ENCODE data around the gene HOXA13. TPM values are rescaled to one million over a fixed set of nuclear protein-coding genes. Genes with fewer than 3 reads are reported as not detected.
A peak's percentile ranks its signal among the peaks of the same experiment; 100 is the strongest.

HOXA13 gene
- total RNA-seq, 1 donor from 2014 or later, result not detected

GRCh38 chr7:27176524-27176845 lies 23.4 kb downstream of the HOXA13 start:
- Mint-ChIP-seq H3K4me3 (ENCODE audit: unreplicated experiment) (no peak overlapping the region), H3K4me1 (ENCODE audit: low read depth) (peaks cover 15% of the 10 kb centered on the region), H3K27ac (ENCODE audit: unreplicated experiment) (no peak overlapping the region), H3K27me3 (ENCODE audit: low read depth) (peaks cover 76% of the 10 kb centered on the region), H3K36me3 (ENCODE audit: low read depth) (peaks cover 13% of the 10 kb centered on the region), H3K9me3 (ENCODE audit: low read depth) (no peaks in the 10 kb centered on the region)
- no peak for TF ChIP-seq CTCF (IDR thresholded peaks at IDR 0.05)
- no peak for DNase-seq (ENCODE audit: low spot score)

GRCh38 chr7:27175626-27176523 lies 24.0 kb downstream of the HOXA13 start:
- H3K27me3 Mint-ChIP-seq (ENCODE audit: low read depth), result peaks cover 77% of the 10 kb centered on the region
- no peak overlapping the region for H3K4me3 Mint-ChIP-seq (ENCODE audit: unreplicated experiment)

GRCh38 chr7:27174874-27175625 lies 24.8 kb downstream of the HOXA13 start:
- peak; percentile 34 for DNase-seq (ENCODE audit: low spot score)
- H3K4me3 Mint-ChIP-seq (ENCODE audit: unreplicated experiment), result no peak overlapping the region
- peaks cover 13% of the 10 kb centered on the region for H3K36me3 Mint-ChIP-seq (ENCODE audit: low read depth)
- peaks cover 80% of the 10 kb centered on the region for H3K27me3 Mint-ChIP-seq (ENCODE audit: low read depth)
- no peaks in the 10 kb centered on the region for H3K9me3 Mint-ChIP-seq (ENCODE audit: low read depth)
- peaks cover 13% of the 10 kb centered on the region for H3K4me1 Mint-ChIP-seq (ENCODE audit: low read depth)
- no peak for TF ChIP-seq CTCF (IDR thresholded peaks at IDR 0.05)
- H3K27ac Mint-ChIP-seq (ENCODE audit: unreplicated experiment), result no peak overlapping the region

More at GRCh38 chr7:27175626-27176523, 24.0 kb downstream of the HOXA13 start:
- peak; percentile 56 for DNase-seq (ENCODE audit: low spot score)
- Mint-ChIP-seq H3K9me3 (ENCODE audit: low read depth) (no peaks in the 10 kb centered on the region), H3K36me3 (ENCODE audit: low read depth) (peaks cover 13% of the 10 kb centered on the region), H3K27ac (ENCODE audit: unreplicated experiment) (no peak overlapping the region), H3K4me1 (ENCODE audit: low read depth) (peaks cover 15% of the 10 kb centered on the region)
- TF ChIP-seq CTCF (IDR thresholded peaks at IDR 0.05), result no peak

GRCh38 chr7:27173956-27174873 lies 25.7 kb downstream of the HOXA13 start, which contains the start of gene HOXA10:
HOXA10 (minus strand) TSS chr7:27174320; CDS start chr7:27174306, 14 bp downstream.
- Mint-ChIP-seq H3K4me3 (ENCODE audit: unreplicated experiment) (peak within 1 kb of the TSS; percentile 35), H3K27me3 (ENCODE audit: low read depth) (peaks cover 75% of the 10 kb centered on the region), H3K27ac (ENCODE audit: unreplicated experiment) (no peak within 1 kb of the TSS), H3K4me1 (ENCODE audit: low read depth) (peaks cover 9% of the 10 kb centered on the region), H3K9me3 (ENCODE audit: low read depth) (no peaks in the 10 kb centered on the region), H3K36me3 (ENCODE audit: low read depth) (peaks cover 8% of the 10 kb centered on the region)
- TF ChIP-seq CTCF (IDR thresholded peaks at IDR 0.05), result no peak
- peak; percentile 57 for DNase-seq (ENCODE audit: low spot score)
